ENCODE results near the gene FAM186B. TPM values are rescaled to one million over a fixed set of nuclear protein-coding genes. Genes with fewer than 3 reads are reported as not detected.

FAM186B gene
- total and polyA plus RNA-seq, 2 of the 13 experiments (the other 11 are each of a cell fraction or from before 2014, with no cell fraction given): 0.07 to 0.20 TPM

GRCh38 chr12:49550693-49551252 lies 54.7 kb downstream of the FAM186B start (continued):
- TF ChIP-seq ATF2 (CRISPR knock-in tag; IDR thresholded peaks at IDR 0.05) (0 out of 2 replicates have a peak, but pooled peaks have one; percentile 44), PRDM10 (CRISPR knock-in tag; IDR thresholded peaks at IDR 0.05; ENCODE audit: low read depth) (0 out of 2 replicates have a peak, but pooled peaks have one; percentile 23), TBX2 (CRISPR knock-in tag; IDR thresholded peaks at IDR 0.05; ENCODE audit: borderline replicate concordance) (peak; percentile 57; the same call in 1 of the 2 replicates), POLR2G (IDR thresholded peaks at IDR 0.05; ENCODE audit: low read depth, low read length) (no peak), EP300 (IDR thresholded peaks at IDR 0.05; ENCODE audit: low read depth in 2 of 2, low read length in 2 of 2) (peak in 1 of 2 experiments; percentile 21; a peak in 1 of 4 replicates), EP300 (CRISPR knock-in tag; IDR thresholded peaks at IDR 0.05; ENCODE audit: borderline replicate concordance) (no peak), ZNF687 (CRISPR knock-in tag; IDR thresholded peaks at IDR 0.05) (peak; percentile 49), UBTF (CRISPR knock-in tag; IDR thresholded peaks at IDR 0.05) (0 out of 2 replicates have a peak, but pooled peaks have one; percentile 15), ZNF768 (CRISPR knock-in tag; IDR thresholded peaks at IDR 0.05) (0 out of 2 replicates have a peak, but pooled peaks have one; percentile 23), RXRA (CRISPR knock-in tag; IDR thresholded peaks at IDR 0.05) (peak; percentile 30; the same call in 1 of the 2 replicates), HNF4A (CRISPR knock-in tag; IDR thresholded peaks at IDR 0.05) (0 out of 2 replicates have a peak, but pooled peaks have one; percentile 19), DRAP1 (CRISPR knock-in tag; IDR thresholded peaks at IDR 0.05) (peak; percentile 12; the same call in 1 of the 2 replicates), ZFX (CRISPR knock-in tag; IDR thresholded peaks at IDR 0.05; ENCODE audit: low read depth) (peak; percentile 35; the same call in 1 of the 2 replicates), ZNF124 (CRISPR knock-in tag; IDR thresholded peaks at IDR 0.05) (peak; percentile 51; the same call in 1 of the 2 replicates)
